HCEC 1CT (cell line): ENCODE data around the gene RPS2.
A peak's percentile ranks its signal among the peaks of the same experiment; 100 is the strongest.

Experiments used
- DNase-seq: peaks from one replicate; pipeline ENCODE4 v3.0.0-alpha.2; 2017

RPS2 gene

DNA sequence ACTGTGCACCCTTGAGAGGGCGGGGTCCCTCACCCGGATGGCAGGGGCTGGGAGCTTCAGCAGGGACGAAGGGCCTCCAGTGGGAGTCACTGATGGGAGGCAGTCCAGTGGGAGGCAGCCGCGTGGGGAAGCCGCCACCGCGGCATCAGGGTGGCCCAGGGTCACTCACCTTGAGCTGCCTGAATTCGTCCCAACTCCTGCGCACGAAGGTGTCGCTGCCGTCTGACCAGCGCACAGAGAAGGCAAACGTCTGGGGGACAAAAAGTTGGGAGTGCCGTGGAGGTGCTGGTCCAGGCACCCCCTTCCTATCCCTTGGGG, 16.1 kb upstream of the RPS2 start:
- no peak for DNase-seq

DNA sequence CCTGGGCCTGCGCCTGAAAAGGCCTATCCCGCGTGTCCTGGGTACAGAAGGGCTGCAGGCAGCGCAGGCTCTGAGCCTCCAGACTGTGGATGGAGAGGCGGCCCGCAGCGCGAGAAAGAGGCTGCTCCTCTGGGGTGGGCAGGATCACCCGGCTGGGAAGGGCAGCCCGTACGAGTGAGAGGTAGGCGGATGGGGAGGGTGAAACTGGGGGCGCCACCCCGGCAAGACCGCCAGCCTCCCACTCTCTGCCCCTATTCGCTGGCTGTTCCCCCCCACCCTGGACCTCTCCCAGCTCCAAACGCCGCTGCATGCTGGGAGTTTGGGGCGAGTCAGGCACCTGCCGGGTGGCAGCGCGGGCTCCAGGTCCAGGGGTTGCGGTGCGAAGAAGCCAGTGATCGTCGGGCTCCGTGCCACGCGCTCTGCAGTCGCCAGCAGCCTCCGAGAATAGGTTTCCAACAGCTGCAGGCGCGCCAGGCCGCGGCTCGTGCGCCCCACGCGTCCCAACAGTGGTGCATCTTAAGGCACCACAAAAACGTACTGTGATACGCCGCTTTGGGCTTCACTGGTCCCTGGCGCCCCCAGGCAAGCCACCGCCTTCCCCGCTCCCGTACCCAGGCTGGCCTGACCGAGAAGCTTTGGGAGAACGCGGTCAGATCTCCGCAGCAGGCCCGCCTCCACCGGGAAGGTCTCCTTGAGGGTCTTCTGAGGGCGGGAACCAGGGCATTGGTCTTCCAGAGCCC, 15.6 kb upstream of the RPS2 start:
- DNase-seq, result no peak

DNA sequence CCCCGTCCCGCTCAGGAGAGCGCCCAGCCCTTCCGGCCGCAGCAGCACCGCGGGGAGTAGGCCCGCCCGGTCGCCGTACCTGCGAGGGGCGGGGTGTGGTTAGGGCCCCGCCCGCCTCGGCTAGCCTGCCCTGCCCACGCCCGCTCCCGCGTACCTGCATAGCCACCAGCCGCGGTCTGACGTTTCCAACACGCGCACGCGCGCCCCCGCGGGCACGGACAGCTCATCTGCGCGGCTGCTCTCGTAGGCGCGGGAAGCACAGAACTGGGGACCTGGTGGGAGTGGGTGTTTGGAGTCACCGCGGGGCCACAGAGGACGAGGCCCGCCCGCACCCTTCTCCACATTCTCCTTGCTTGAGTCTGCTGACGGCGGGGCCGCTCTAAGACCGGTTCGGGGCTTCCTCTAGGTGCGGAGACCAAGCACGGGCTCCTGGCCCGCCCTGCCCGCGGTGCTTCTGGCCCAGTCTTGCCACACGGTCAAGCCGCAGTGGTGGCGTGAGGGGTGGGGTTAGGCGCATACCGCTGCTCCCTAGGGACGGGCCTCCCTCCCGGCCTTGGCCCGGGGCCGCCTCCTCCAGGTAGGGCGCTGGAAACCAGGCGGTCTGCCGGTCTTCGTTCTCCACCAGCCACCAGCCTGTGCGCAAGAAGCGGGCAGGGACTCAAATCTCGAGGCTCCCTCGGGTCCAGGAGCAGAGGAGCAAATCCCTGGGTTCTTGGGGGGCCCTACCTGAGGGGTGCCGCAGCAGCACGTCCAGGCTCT, 14.8 kb upstream of the RPS2 start:
- no peak for DNase-seq

DNA sequence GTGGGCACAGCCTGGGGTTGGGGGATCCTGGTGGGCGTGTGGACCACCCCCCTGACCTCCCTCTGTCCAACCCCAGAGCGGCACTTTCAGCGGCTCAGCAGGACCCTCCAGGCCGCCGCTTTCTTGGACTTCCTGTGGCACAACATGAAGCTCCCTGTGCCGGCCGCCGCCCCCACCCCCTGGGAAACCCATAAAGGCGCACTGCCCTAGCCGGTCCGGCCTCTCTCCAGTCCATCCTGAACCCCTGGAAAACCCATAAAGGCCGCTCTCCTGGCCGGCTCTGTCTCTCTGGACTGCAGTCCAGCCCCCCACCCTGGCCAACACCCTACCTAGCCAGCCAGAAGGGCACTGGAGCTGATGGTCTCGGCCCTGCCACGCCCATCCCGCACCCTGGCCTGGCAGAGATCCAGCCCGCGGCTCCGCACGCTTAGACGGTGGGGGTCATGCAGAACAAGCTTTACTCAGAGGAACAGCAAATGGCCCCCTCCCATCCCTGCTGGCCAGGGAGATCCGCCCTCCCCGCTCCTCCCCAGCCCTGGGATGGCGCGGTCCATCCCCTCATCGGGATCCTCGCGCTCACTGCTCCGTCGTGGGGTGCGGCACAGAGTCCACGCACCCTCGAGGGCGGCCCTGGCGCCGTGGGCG, 14.0 kb upstream of the RPS2 start:
- DNase-seq, result no peak

- DNase-seq, result no peak
Measured at GRCh38 chr16:1977875-1978268, 13.2 kb upstream of the RPS2 start.

DNA sequence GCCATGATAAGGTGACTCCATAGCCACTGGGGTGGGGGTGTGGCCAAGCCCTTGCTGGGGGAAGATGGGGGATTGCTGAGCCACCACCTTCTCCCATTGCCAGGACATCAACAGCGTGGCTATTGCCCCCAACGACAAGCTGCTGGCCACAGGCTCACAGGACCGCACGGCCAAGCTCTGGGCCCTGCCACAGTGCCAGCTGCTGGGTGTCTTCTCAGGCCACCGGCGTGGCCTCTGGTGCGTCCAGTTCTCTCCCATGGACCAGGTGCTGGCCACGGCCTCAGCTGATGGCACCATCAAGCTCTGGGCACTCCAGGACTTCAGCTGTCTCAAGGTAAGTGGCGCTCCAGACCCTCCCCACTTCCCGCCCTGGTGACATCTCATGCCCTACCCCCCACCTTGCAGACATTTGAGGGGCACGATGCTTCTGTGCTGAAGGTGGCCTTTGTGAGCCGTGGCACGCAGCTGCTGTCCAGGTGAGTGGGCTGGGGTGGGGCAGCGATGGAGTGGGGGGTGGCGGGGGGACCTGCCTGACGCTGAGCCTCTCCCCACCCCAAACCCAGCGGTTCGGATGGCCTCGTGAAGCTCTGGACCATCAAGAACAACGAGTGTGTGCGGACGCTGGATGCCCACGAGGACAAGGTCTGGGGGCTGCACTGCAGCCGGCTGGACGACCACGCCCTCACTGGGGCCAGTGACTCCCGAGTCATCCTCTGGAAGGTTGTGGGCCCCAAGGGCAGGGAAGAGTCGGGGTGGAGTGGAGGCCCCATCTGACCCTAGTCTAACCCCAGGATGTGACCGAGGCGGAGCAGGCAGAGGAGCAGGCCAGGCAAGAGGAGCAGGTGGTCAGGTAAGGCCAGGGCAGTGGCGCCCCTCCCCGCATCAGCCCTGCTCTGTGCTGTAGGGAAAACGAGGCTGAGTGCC, 12.6 kb upstream of the RPS2 start:
- DNase-seq, result no peak

DNA sequence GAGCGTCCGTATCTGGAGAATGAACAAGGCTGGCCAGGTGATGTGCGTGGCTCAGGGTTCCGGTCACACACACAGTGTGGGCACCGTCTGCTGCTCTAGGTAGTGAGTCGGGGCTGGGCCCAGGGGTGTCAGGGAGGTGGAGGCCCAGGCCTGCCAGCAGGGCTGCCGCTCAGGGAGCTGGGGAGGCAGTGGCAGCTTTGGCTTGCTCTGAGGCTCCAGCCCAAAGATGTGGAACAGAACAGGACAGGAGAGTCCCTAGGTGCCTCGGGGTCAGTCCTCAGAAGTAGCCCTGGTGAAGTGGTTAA, 11.5 kb upstream of the RPS2 start:
- DNase-seq, result no peak

- no peak for DNase-seq
Measured at GRCh38 chr16:1975432-1976215, 11.0 kb upstream of the RPS2 start.

DNA sequence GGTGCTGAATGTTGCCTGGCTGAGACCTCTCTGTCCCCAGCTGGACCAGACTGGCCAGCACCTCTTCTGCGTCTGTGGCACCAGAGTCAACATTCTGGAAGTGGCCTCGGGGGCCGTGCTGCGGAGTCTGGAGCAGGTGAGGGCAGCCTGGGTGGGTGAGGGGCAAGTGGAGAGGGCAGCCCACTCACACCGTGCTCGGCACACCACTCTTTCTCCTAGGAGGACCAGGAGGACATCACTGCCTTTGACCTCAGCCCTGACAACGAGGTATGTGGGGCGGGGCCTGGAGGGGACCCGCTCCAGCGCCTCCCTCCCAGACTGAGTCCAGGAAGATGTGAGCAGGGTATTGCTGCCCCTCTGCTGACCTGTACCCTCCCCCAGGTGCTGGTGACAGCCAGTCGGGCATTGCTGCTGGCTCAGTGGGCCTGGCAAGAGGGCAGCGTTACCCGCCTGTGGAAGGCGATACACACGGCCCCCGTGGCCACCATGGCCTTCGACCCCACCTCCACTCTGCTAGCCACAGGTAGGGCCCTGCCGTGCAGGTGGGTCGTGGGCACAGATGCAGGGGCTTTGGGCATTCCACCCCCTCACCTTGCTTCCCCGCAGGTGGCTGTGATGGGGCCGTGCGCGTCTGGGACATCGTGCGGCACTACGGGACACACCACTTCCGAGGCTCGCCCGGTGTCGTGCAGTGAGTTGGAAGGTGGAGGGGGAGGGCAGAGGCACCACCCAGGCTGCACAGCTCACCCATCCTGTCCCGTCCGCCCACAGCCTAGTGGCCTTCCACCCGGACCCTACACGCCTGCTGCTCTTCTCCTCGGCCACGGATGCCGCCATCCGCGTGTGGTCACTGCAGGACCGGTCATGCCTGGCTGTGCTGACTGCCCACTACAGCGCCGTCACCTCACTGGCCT, 9.8 kb upstream of the RPS2 start:
- no peak for DNase-seq

DNA sequence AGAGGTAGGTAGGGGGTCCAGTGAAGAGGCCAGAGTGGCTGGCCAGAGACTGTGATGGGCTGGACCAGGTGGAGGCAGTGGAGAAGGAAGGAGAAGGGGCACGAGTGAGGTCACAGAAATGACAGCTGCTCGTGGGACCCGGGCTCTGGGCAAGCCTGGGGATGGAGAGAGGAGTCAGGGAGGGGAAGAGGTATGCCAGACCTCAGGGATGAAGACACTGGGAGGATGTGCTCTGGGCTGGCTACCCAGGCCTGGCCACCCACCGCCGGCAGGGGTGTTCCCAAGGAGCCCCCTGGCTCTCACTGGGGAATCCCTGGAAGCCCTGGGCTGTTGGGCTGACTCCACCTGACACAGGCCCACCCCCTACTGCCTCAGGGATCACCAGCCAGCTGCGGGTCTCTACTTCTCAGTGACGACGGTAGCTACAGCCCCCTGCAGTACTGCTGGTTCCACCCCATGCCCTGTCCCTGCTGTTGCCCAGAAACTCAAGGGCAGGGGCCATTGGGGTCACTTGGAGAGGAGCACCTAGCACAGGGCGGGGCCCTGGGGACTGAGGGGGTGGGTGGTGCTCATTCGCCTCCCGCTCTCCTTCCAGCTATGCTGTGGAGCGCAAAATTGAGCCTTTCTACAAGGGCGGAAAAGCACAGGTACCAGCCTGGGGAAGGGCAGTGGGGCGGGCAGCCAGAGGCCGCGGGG, 9.0 kb upstream of the RPS2 start:
- DNase-seq, result no peak

- no peak for DNase-seq
Measured at GRCh38 chr16:1972490-1972877, 7.9 kb upstream of the RPS2 start.

DNA sequence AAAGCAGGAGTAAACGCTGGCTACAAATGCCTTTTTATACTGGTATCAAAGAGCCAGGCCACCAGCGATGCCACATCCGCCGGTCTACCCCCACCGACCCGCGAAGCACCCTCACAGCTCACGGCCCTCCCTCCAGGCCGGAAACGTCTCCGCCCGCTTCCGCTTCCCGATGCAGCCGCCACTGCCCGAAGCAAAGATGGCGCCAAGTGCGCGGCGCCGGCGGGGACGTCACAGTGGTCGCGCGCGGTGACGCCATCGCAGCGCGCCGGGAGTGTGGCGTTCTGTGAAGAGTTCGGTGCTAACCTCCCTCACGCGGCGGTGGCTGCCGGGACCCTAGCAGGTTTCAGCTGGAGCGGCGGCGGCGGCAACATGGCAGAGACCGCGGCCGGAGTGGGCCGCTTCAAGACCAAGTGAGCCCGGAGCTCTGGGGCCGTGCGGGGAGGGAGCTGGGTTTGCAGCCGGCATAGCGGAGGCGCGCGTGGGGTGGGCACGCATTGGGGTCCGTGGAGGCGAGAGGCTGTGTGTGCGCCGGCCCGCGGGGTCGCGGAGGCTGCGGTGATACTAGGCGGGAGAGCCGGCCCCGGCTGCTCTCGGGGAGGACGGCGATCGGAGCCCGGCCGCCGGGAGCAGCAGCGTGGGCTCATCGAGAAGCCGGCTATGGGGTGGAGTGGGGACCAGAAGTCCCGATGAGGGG, 7.3 kb upstream of the RPS2 start, which contains the start of gene TBL3:
TBL3 (plus strand) TSS at position 258 of the 694 bp plus-strand sequence; CDS start at position 370, 112 bp downstream.
- peak; percentile 90 for DNase-seq

DNA sequence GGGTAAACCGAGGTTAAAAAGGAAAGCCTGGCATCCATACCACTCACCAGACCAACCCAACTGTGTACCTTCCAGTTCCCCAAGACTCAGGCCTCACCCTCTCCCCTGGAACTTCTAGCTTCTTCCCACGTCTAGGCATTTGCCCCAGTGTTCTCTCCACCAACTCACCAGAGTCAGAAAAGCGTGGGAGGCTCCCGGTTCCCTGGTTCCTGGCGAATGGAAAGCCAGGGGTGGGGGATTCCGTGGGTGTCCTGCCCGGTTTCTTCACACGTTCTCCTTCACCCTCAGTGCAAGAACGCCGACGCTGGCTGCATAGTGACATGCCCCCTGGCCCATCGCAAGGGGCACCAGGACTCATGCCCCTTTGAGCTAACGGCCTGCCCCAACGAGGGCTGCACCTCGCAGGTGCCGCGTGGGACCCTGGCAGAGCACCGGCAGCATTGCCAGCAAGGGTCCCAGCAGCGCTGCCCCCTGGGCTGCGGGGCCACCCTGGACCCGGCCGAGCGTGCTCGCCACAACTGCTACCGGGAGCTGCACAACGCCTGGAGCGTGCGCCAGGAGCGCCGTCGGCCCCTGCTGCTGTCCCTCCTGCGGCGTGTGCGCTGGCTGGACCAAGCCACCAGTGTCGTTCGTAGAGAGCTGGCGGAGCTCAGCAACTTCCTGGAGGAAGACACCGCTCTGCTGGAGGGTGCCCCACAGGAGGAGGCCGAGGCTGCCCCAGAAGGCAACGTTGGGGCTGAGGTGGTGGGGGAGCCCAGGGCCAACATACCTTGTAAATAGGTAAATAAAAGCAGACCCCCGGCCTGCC, 3.7 kb upstream of the RPS2 start:
- DNase-seq, result no peak

- DNase-seq, result no peak
Measured at GRCh38 chr16:1966460-1966859, 1.8 kb upstream of the RPS2 start, which contains the start of gene RNF151. RNF151 (plus strand) TSS chr16:1966856; CDS start chr16:1966882, 26 bp downstream.

DNA sequence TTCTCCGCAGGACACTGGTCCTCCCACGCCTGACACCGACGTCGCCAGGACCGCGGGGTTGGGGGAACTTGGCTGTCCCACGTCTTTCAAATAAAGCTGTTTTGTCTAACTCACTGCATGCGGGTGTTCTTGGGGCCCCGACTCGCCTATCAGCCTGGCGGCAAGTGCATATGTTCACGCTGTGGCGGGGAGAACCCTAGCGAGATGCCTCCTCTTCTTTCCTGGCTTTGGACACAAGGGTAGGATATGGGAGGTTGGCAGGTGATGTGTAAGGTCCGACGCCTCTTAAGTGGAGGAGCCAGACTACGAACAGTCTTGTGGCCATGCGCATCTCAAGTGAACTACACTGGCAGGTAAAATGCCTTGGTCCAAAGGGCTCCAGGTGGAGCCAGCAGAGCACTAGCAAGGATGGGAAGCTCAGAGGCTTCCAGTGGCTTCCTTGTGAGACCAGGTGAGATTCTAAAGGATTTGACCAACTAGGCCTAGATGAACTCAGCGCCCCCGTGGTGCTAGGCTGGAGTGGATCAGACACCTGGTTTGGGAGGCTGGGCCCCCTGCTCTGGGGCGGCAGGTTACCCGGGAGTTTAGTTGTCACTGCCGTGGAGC, 873 bp upstream of the RPS2 start:
- DNase-seq, result no peak

GRCh38 chr16:1963806-1964505, 670 bp downstream of the RPS2 start:
- DNase-seq, result peak; percentile 17
